HG02938 (cell line): ENCODE results near the gene KHNYN.
A peak's percentile ranks its signal among the peaks of the same experiment; 100 is the strongest.
"Not testable (repeated sequence)": the region's sequence is repeated elsewhere in the genome, so short reads cannot be mapped to it uniquely, and the experiment has no call there.

ENCODE experiments used
- ATAC-seq: cut with Tn5 transposase; IDR thresholded peaks from one replicate; pipeline ENCODE4 v1.9.1; 2021; ENCODE audit warnings: mild to moderate bottlenecking, moderate library complexity; ENCODE audit not compliant: unreplicated experiment

KHNYN gene

GRCh38 chr14:24429395-24430142, at the start of gene KHNYN, which contains the start of gene CBLN3:
Gene KHNYN, plus strand, starts transcription at chr14:24429954. Its CDS starts 777 bp downstream, at chr14:24430731.
Gene CBLN3, minus strand, starts transcription at chr14:24429668. Its CDS starts 614 bp downstream, at chr14:24429054.
- peak; percentile 77 for ATAC-seq

- no peak for ATAC-seq
Observed at GRCh38 chr14:24381363-24382063, 48.2 kb upstream of the KHNYN start.

GRCh38 chr14:24382064-24382371, 47.7 kb upstream of the KHNYN start:
- no peak for ATAC-seq

- no peak for ATAC-seq
Observed at GRCh38 chr14:24384169-24384568, 45.6 kb upstream of the KHNYN start.

- no peak for ATAC-seq
Observed at GRCh38 chr14:24385524-24385923, 44.2 kb upstream of the KHNYN start.

GRCh38 chr14:24387009-24387345, 42.8 kb upstream of the KHNYN start:
- no peak for ATAC-seq

DNA sequence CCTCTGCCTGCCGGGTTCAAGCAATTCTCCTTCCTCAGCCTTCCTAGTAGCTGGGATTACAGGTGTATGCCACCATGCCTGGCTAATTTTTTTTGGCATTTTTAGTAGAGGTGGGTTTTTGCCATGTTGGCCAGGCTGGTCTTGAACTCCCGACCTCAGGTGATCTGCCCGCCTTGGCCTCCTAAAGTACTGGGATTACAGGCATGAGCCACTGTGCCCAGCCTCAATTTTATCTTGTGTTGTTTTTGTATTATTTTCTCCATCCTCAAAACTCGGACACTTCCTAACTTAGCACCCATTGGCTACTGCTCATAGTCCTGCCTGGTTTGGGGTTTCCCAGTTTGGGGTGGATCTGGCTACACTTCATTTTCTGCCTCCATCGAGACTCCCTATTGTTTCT, 42.2 kb upstream of the KHNYN start:
- not testable (repeated sequence) for ATAC-seq

GRCh38 chr14:24388474-24389179, 41.1 kb upstream of the KHNYN start:
- no peak for ATAC-seq

GRCh38 chr14:24389226-24389848, 40.4 kb upstream of the KHNYN start:
- ATAC-seq: no peak

- ATAC-seq: no peak
Observed at GRCh38 chr14:24390701-24391468, 38.9 kb upstream of the KHNYN start.

DNA sequence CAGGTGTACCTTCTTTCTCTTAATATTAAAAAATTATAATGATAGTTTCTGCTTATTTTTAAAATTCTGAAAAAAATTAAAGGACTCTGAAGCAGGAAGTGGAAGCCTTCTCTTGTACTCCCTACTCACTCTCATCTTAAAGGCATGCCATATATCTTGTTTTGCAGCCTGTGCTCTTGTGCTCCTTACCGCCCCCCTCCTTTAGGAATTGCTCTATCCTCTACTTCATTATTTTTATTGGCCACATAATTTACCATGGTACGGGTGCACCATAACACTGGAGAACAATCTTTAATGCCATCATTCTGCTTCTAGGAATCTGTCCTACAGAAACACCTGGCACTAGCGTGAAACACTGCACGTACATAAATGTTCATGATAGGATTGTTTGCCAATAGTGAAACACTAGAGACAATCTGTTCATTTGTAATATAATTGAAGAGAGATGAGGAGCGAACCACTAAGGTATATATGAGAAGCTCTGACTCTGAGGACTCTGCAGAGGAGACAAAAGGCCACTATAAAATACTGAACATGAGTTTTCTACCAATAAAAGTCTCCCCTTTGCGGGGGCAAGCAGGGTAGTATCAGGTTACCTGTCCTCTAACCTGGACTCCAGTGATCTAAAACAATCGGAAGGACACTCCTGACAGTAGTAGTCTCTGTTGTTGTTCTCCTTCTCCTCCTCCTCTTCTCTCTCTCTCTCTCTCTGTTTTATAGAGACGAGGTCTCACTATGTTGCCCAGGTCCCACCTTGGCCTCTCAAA, 37.2 kb upstream of the KHNYN start:
- no peak for ATAC-seq

GRCh38 chr14:24394275-24394674, 35.5 kb upstream of the KHNYN start:
- ATAC-seq: no peak

- ATAC-seq: no peak
Observed at GRCh38 chr14:24395609-24396582, 33.9 kb upstream of the KHNYN start.

DNA sequence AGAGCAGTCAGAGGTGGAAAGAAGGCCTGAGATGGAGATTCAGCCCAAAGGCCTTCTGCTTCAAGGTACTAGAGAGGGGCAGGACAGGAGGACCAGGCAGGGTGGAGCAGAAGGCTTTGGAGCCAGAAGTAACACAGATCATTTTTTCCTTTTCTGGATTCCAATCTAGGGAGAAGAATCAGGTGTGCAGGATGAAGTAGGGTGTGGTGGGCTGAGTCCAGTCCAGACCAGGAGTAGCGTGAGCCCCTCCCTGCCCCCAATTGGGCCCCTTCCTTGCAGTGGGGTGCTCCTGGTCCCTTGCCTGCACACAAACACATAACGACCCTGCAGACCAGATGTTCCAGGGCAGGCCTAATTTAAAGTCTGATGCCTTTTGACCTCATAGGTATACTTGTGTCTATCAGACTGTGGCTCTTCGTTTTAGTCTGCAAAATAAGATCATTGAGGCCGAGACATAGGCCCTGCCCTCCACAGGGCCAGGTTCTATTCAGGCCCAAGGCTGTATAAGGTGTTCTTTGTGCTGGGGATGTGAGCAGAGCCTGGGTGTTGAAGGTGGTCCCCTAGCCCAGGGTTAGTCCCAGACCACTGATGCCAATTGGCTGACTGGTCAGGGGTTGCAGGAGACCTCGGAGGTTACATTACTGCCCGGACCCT, 32.0 kb upstream of the KHNYN start:
- no peak for ATAC-seq

DNA sequence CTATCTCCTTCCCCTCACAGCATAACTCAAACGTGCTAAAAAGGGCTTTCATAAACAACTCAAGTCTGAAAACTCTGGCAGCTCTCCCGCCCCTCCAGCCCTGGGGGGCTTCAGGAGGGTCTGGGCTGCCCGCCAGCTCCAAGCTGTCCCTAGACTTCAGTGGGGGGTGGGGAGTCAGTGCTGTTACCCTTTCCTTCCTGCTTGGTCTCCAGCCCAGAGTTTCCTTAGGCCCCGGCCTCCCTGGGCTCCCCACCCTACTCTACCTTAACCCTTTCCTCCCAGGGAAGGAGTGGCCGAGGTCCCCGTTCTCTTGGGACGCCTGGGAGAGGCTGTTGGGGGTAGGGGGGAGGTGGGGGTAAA, 31.5 kb upstream of the KHNYN start:
- no peak for ATAC-seq

- no peak for ATAC-seq
Observed at GRCh38 chr14:24398653-24399446, 30.9 kb upstream of the KHNYN start, which contains the start of gene NYNRIN. Gene NYNRIN, plus strand, starts transcription at chr14:24399003. Its CDS starts 244 bp downstream, at chr14:24399247.

DNA sequence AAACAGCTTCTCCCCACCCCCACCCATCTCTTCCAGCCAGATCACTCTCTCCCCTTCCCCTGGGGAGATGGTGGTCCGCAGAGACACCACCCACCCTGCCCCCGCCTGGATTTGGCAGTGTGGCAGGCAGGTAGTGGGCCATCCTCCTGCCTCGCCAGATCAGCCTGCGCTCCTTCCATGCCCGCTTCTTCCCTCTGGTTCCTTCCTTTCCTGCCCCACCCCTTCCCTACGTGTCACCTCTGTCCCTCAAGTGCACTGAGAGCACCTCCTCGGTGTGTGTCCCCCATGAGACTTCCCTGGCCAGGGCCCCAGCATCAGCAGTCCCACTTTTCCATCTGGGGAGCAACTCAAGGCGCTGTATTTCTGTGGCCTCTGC, 30.3 kb upstream of the KHNYN start:
- ATAC-seq: no peak
